GM19240 (cell line): Measurements from ENCODE around the gene LOXL4.

ENCODE experiments used
- DNase-seq: peaks from one replicate; pipeline ENCODE4 v3.0.0; 2011; ENCODE audit warnings: low spot score; ENCODE audit not compliant: insufficient read length

The LOXL4 gene

GRCh38 chr10:98264378-98265065, 3.5 kb downstream of the LOXL4 start:
- no peak for DNase-seq

- no peak for DNase-seq
Observed at GRCh38 chr10:98263088-98263487, 4.9 kb downstream of the LOXL4 start.

- no peak for DNase-seq
Observed at GRCh38 chr10:98262571-98262970, 5.4 kb downstream of the LOXL4 start.

GRCh38 chr10:98261436-98262277, 6.3 kb downstream of the LOXL4 start:
- no peak for DNase-seq

- DNase-seq = no peak
Observed at GRCh38 chr10:98260752-98261151, 7.2 kb downstream of the LOXL4 start.

- DNase-seq = no peak
Observed at GRCh38 chr10:98260350-98260749, 7.6 kb downstream of the LOXL4 start.

GRCh38 chr10:98259606-98260315, 8.2 kb downstream of the LOXL4 start:
- no peak for DNase-seq

GRCh38 chr10:98258683-98259454, 9.1 kb downstream of the LOXL4 start:
- DNase-seq = no peak

GRCh38 chr10:98257961-98258360, 10.0 kb downstream of the LOXL4 start:
- DNase-seq = no peak

GRCh38 chr10:98257198-98257597, 10.8 kb downstream of the LOXL4 start:
- no peak for DNase-seq

- DNase-seq = no peak
Observed at GRCh38 chr10:98256692-98257091, 11.3 kb downstream of the LOXL4 start.

GRCh38 chr10:98255146-98255877, 12.7 kb downstream of the LOXL4 start:
- no peak for DNase-seq

GRCh38 chr10:98254234-98254974, 13.6 kb downstream of the LOXL4 start:
- no peak for DNase-seq

GRCh38 chr10:98253499-98253898, 14.5 kb downstream of the LOXL4 start:
- no peak for DNase-seq

GRCh38 chr10:98252464-98252863, 15.5 kb downstream of the LOXL4 start:
- no peak for DNase-seq

GRCh38 chr10:98251399-98251798, 16.6 kb downstream of the LOXL4 start:
- no peak for DNase-seq

GRCh38 chr10:98249134-98249533, 18.9 kb downstream of the LOXL4 start:
- no peak for DNase-seq

GRCh38 chr10:98248018-98248417, 20.0 kb downstream of the LOXL4 start:
- DNase-seq = no peak

GRCh38 chr10:98246911-98247805, 20.8 kb downstream of the LOXL4 start:
- no peak for DNase-seq
